Hepatic stellate cell (primary cell): ENCODE measurements around the gene TPSG1.
"Not testable (repeated sequence)": the region's sequence is repeated elsewhere in the genome, so short reads cannot be mapped to it uniquely, and the experiment has no call there.

Experiments used
- DNase-seq: peaks from one replicate; pipeline ENCODE4 v3.0.0; 2011; ENCODE audit warnings: low spot score

TPSG1 gene

DNA sequence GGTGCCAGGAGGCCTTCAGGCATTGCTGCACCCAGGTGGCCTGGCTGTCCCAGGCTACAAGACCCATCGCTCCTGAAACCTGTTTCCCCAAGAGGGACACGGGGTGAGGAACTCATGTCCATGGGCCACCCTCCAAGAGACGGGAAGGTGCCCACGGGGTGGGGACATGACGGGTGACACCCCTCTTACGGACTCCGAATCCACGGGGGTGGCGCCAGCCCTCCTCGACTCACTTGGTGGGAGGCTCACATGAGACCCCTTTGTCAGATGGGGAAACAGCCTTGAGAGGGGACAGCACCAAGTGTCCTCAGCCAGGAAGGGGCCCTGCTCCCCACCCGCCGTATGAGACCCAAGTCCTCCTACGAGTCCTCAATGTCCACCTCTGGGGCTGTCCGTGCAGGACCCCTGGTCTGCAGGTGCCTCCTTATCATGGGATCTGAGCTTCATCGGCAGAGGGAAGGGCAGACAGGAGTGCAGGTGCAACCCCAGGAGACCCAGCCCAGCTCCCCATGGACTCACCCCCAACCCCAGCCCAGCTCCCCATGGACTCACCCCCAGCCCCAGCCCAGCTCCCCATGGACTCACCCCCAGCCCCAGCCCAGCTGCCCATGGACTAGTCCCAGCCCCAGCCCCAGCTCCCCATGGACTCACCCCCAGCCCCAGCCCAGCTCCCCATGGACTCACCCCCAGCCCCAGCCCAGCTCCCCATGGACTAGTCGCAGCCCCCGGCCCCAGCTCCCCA, 5.6 kb upstream of the TPSG1 start:
- DNase-seq = not testable (repeated sequence)

DNA sequence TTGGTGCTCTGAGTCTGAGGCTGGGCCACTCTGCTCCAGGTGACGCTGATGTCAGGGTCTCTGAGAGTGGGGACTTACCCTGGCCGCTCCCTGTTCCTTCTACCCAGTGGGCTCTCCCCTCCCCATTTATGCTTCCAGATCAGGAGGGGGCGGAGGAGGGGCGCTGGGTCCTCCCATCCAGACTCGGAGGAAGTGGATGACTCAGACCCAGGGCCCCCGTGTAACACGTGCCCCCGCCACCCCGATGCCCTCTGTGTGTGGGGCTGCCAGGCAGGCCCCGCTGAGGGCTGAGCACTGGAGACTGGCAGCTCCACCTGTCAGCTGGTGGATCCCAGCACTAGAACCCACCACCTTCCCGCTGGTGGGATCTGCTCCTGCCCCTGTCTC, 5.0 kb upstream of the TPSG1 start, which contains the start of gene TPSB2:
TSS of gene TPSB2 (minus strand) at position 101 of the 387 bp plus-strand sequence. CDS start 233 bp downstream, outside the sequence.
- not testable (repeated sequence) for DNase-seq

- not testable (repeated sequence) for DNase-seq
Observed at GRCh38 chr16:1229476-1229875, 4.4 kb upstream of the TPSG1 start.

- not testable (repeated sequence) for DNase-seq
Observed at GRCh38 chr16:1228227-1228626, 3.2 kb upstream of the TPSG1 start.

DNA sequence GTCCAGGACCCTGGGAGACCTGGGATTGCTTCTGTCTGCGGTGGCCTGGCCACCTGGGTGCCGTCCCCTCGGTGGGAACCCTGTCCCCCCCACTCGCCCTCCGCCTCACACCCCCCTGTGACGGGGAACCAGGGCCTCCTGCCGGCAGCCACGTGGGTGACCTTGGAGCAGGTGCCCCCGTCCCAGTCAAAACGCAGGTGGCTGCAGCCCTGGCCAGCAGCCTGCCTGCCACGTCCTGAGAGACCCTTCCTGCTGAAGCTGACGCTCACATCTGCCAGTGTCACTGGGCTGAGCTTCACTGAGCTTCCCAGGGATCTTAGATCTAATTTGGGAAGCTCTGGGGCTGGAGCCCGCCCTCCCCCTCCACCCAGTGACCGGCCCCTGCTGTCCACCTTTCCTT, 1.6 kb upstream of the TPSG1 start:
- DNase-seq = not testable (repeated sequence)

DNA sequence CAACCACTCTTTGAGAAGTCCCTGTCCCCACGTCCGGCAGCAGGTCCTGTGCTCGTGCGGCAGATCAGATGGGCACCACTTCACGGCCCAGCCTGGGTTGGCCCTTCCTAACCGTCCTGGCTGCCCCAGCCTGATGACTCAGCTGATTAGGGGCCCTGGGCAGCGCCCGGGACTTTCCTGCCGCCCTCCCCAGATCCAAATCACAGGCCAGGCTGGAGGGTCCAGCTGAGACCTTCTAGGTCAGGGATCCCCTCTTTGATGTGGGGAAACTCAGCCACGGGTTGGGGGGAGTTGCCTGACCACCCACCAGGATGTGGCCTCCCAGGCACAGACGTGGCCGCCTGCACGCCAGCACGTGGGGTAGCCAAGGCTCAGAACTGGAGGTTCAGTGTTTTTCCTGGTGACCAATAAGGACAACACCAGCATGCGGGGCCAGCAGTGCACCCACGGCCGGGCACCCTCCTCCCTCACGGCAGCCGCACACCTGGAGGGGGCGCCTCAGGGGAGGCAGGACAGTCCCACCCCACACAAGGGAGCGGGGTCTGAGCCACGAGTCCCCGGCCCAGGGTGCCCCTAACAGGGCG, 752 bp upstream of the TPSG1 start:
- not testable (repeated sequence) for DNase-seq

GRCh38 chr16:1224558-1224957, 510 bp downstream of the TPSG1 start:
- DNase-seq = no peak

- DNase-seq = no peak
Observed at GRCh38 chr16:1223355-1224214, 1.5 kb downstream of the TPSG1 start.

DNA sequence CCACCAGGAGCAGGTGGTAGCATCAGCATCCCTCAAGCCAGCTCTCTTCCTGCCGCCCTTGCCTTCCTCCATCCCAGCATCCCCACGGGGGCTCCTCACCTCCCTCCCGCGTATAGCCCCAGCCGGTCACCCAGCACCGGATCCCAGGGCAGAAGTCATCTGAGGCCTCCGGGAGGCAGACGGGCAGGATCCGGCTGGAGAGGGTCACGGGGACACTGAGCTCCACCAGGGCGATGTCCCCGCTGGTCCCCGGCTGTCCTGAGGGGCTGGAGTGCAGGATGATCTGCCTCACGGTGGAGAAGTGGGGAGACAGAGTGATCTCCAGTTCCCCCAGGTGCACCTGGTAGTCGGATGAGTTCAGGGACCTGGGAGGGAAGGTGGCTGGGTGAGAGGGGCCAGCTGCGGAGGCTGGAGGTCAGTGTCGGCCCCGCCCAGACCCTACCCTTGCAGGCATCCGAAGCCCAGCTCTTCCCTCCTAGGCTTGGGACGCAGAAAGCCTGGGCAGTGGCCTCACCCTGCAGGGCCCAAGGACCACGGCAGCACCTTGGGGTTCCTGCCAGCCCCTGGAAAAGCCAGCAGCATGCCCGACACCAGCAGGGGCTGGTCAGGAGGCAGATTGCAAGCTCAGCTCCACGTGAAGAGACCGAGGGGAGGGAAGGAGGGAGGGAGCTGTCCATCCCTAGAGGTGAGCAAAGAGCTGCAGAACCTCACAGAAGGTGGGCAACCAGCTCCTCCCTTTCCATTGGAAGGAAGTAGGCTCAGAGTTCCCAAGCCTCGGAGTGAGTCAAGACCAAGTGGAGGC, 2.3 kb downstream of the TPSG1 start:
- DNase-seq = no peak

- no peak for DNase-seq
Observed at GRCh38 chr16:1221628-1222552, 3.2 kb downstream of the TPSG1 start.

DNA sequence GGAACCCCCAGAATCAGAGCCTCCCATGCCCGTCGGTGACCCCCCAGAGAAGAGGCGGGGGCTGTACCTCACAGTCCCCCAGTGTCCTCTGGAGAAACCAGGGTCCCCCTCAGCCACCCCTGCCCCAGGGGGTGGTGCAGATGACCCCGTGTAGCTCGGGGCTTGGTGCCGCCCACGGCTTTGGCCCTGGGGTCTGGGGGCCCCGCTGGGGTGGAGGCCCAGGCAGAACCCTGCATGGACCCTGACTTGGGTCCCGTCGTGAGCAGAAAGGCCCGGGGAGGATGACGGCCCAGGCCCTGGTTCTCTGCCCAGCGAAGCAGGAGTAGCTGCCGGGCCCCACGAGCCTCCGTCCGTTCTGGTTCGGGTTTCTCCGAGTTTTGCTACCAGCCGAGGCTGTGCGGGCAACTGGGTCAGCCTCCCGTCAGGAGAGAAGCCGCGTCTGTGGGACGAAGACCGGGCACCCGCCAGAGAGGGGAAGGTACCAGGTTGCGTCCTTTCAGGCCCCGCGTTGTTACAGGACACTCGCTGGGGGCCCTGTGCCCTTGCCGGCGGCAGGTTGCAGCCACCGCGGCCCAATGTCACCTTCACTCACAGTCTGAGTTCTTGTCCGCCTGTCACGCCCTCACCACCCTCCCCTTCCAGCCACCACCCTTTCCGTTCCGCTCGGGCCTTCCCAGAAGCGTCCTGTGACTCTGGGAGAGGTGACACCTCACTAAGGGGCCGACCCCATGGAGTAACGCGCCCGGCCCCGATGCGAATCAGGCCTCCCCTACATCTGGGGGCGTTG, 4.0 kb downstream of the TPSG1 start:
- DNase-seq = no peak

GRCh38 chr16:1220098-1220728, 4.9 kb downstream of the TPSG1 start:
- DNase-seq = no peak

GRCh38 chr16:1218930-1219611, 6.0 kb downstream of the TPSG1 start:
- no peak for DNase-seq

DNA sequence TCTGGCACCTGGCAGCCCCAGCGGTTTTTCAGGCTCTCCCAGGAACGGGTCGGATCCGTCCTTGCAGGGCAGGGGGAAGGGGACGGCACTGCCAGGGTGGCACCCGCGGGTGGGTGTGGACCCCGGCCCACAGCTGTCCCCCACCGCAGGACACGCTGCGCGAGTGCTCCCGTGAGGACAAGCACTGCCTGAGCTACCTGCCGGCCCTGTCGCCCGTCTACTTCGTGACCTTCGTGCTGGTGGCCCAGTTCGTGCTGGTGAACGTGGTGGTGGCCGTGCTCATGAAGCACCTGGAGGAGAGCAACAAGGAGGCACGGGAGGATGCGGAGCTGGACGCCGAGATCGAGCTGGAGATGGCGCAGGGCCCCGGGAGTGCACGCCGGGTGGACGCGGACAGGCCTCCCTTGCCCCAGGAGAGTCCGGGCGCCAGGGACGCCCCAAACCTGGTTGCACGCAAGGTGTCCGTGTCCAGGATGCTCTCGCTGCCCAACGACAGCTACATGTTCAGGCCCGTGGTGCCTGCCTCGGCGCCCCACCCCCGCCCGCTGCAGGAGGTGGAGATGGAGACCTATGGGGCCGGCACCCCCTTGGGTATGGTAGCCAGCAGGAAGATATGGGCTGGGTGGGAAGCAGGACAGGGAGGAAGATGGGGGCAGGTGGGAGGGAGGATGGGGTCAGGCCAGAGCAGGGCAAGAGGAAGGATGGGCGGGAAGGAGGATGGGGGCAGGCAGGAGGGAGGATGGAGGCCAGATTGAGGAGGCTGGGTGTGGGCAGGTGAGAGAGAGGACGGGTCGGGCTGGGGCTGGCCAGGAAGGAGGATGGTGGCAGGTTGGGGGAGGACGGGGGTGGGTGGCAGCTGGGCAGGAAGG, 6.8 kb downstream of the TPSG1 start:
- no peak for DNase-seq

- no peak for DNase-seq
Observed at GRCh38 chr16:1217526-1217925, 7.5 kb downstream of the TPSG1 start.

GRCh38 chr16:1216681-1217400, 8.2 kb downstream of the TPSG1 start:
- no peak for DNase-seq

GRCh38 chr16:1216296-1216619, 8.8 kb downstream of the TPSG1 start:
- no peak for DNase-seq
